GM19328 (cell line): ENCODE data around the gene SPATA31D4.

Source experiments
- ATAC-seq: cut with Tn5 transposase; IDR thresholded peaks from one replicate; pipeline ENCODE4 v1.9.1; 2021; ENCODE audit warnings: mild to moderate bottlenecking, moderate library complexity; ENCODE audit not compliant: unreplicated experiment

Gene SPATA31D4

DNA sequence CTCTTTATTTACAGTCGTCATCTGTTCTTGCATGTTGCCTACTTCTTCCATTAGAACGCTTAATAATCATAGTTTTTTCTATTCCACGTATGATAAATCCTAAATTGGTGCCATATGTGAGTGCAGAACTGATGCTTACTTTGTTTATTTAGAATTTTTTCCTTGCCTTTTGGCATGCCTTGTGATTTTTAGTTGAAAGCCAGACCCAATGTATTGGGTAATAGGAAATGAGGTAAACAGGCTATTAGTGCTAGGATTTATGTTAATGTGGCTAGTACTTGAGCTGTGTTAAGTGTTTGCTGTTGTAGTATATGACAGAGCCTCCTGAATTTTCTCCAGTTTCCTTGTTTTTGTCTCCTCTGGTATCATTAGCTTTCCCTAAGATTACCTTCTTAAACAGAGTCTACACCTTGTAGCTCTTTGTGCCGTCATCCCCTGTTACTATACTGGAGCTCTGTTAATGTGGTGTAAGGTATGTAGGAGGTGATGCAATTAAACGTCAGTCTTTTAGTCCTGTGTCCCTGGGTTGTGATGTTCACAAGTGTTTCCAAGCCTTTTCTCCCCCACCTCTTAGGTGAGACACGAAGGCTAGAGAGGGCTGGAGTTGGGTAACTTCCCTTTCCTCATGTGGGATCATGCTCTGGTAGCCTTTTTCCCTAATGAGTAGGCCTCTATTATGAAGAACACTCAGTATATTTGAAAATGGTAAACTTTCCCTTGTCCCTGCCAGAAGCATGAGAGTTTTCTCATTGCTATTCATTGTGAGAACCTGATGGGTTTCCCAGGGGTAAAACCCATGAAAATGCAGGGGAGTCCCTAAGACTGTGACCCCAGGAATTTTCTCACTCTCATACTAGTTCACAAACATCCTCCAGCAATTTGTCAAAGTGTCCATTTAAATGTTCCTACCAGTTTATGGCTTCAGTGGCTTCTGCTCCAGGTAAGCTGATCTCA lies 36.3 kb downstream of the SPATA31D4 start:
- ATAC-seq = no peak

- ATAC-seq = no peak
These were observed 39.8 kb downstream of the SPATA31D4 start for GRCh38 chr9:81968026-81968425.

- no peak for ATAC-seq
These were observed 41.7 kb downstream of the SPATA31D4 start for GRCh38 chr9:81969971-81970370.

- no peak for ATAC-seq
These were observed 43.5 kb downstream of the SPATA31D4 start for GRCh38 chr9:81971727-81972126.

- ATAC-seq = no peak
These were observed 46.5 kb downstream of the SPATA31D4 start for GRCh38 chr9:81974764-81975163.

DNA sequence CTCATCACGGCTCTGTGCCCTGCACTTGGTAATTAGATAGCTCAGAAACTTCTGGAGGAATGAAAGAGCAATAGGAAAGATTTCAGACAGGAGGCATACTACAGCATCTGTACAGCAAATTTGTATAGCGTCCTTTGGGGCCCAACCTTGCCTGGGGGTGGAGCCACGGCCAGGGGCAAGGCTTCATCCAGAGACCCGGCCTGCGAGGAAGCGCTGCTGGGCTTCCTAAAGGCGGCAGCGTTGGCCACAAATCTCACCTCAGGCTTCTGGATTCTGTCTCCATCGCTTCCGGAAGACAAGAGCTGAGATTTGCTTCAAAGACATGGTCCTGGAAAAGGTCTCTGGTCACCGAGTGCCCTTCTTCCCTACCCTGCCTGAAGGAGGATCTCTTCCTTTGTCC lies 48.1 kb downstream of the SPATA31D4 start:
- ATAC-seq = no peak

DNA sequence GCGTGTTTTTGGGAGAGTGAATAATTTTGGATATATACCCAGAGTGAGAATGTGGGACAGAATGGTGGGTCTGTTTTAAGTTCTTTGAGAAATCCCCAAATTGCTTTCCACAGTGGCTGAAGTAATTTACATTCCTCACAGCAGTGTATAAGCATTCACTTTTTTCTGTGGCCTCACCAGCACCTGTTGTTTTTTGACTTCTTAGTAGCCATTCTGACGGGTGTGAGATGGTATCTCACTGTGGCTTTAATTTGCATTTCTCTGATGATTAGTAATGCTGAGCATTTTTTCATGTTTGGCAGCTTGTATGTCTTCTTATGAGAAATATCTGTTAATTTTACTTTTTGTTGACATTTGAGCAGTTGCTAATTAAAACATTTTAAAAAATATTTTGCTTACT lies 51.0 kb downstream of the SPATA31D4 start:
- ATAC-seq = no peak

GRCh38 chr9:81980568-81980967 lies 52.3 kb downstream of the SPATA31D4 start:
- ATAC-seq = no peak

- ATAC-seq = no peak
These were observed 53.7 kb downstream of the SPATA31D4 start for GRCh38 chr9:81981883-81982282.
